Effector memory CD4-positive, alpha-beta T cell (primary cell): ENCODE measurements around the gene SPDL1.

Experiments used
- DNase-seq, 3 donors: peaks; one replicate each; pipeline ENCODE4 v3.0.0-alpha.2; 2020
- H3K27ac ChIP-seq: 2 replicates; pipeline ENCODE4 v1.7.0; 2013; ENCODE audit warnings: mild to moderate bottlenecking, low read length, moderate library complexity; ENCODE audit not compliant: insufficient read depth, poor library complexity, severe bottlenecking
- H3K27me3 ChIP-seq: replicated peaks from 2 replicates; pipeline ENCODE4 v1.7.0; 2013; ENCODE audit warnings: mild to moderate bottlenecking, low read length; ENCODE audit not compliant: insufficient read depth, control insufficient read depth, poor library complexity, severe bottlenecking
- H3K36me3 ChIP-seq: 2 replicates; pipeline ENCODE4 v1.7.0; 2013; ENCODE audit warnings: mild to moderate bottlenecking, low read length, moderate library complexity; ENCODE audit not compliant: control insufficient read depth, insufficient read depth
- H3K4me1 ChIP-seq: 2 replicates; pipeline ENCODE4 v1.7.0; 2013; ENCODE audit warnings: low read length, mild to moderate bottlenecking; ENCODE audit not compliant: control insufficient read depth, insufficient read depth, poor library complexity, severe bottlenecking
- H3K4me3 ChIP-seq: 2 replicates; pipeline ENCODE4 v1.7.0; 2013; ENCODE audit warnings: low read length, low read depth, mild to moderate bottlenecking; ENCODE audit not compliant: insufficient read depth, poor library complexity, severe bottlenecking
- H3K9me3 ChIP-seq: 2 replicates; pipeline ENCODE4 v1.7.0; 2013; ENCODE audit warnings: mild to moderate bottlenecking, low read length, moderate library complexity; ENCODE audit not compliant: control insufficient read depth

SPDL1 gene

DNA sequence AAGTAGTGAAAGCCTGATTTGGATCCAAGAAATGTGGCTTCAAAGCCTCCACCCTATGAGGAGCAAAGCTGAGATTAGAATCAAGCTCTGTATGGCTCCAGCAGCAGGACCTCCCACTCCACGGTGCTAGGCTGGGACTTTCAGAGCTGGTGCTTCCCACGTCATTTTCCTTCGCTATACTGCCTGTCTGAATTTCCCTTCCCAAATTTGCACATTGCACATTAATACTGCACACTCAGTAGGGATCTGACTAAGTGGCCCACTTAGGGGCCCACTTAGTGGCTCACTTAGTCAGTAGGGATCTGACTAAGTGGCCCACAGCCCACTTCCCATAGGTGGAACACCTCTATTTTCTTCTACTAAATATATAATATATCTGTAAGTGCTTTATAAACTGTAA is 14.1 kb upstream of the SPDL1 start:
- Histone ChIP-seq H3K27ac (no peak overlapping the region), H3K27me3 (peaks cover 6% of the 10 kb centered on the region), H3K9me3 (no peaks in the 10 kb centered on the region), H3K4me3 (no peak overlapping the region), H3K4me1 (no peaks in the 10 kb centered on the region), H3K36me3 (no peaks in the 10 kb centered on the region)
- DNase-seq = no peak

DNA sequence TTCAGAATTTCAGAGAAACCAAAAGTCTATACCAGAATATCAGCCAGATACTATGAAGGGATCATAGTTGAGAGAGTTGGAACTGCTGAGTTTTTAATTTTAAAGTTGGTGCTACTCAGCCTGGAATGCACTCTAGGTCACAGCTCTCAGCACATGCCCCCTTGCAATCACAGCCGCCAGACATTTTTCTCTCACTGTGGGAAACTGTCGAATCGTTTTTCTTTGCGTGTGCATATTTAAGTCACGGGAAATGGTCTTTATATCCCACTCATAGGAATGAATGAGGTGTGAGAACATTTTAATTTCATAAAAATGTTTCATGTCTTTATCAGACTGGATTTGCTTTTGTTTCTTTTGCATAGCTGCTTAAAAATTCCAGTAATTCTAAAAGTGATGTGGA is 12.2 kb upstream of the SPDL1 start:
- Histone ChIP-seq H3K9me3 (no peaks in the 10 kb centered on the region), H3K27ac (no peak overlapping the region), H3K4me1 (no peaks in the 10 kb centered on the region), H3K4me3 (no peak overlapping the region), H3K27me3 (peaks cover 6% of the 10 kb centered on the region), H3K36me3 (no peaks in the 10 kb centered on the region)
- DNase-seq = no peak

DNA sequence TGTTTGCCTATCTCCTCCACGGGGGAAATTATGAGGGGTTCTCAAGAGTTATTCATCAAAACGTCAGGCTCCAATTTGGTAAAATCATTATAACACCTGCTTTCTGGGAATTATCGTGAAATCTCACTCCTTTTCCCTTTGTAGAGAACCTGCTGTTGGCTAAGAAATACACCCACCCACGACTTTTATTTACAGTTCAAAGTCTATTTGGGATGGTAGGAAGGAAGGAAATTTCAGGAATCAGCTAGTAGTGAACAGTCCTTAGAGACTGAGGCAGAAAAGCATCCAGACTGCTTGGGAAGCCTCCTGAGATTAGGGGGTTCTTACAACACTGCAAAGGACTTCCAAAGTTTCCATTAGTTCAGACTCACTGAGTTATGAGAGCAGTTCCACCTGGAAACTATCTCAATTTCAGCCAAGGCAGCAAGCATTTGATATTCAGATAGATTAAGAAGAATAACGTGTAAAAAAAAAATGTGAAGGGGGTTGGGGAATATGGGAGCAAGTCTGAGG is 9.4 kb upstream of the SPDL1 start:
- Histone ChIP-seq H3K27ac (no peak overlapping the region), H3K27me3 (peaks cover 6% of the 10 kb centered on the region), H3K36me3 (no peaks in the 10 kb centered on the region), H3K4me1 (no peaks in the 10 kb centered on the region), H3K4me3 (no peak overlapping the region), H3K9me3 (no peaks in the 10 kb centered on the region)
- DNase-seq = no peak

DNA sequence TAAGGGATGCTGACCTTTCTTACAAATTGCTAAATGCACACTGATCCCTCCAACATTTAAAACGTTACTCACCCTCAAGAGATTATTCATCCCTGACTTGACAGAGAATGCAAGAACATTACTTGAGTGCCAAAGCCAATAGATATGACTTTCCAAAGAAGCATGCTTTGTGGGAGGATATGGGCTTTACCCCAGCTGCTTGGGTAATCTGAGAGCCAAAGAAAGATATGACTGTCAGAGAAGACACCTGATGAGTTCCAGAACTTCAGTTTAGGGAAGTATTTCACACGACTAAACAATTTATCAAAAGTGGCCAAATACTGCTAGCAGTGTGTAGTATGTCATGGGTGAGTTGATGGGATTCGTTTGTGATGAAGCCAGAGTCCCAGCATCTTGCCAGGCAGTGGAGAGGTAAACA is 7.4 kb upstream of the SPDL1 start:
- Histone ChIP-seq H3K4me3 (no peak overlapping the region), H3K27me3 (no peaks in the 10 kb centered on the region), H3K27ac (no peak overlapping the region), H3K36me3 (no peaks in the 10 kb centered on the region), H3K4me1 (no peaks in the 10 kb centered on the region), H3K9me3 (no peaks in the 10 kb centered on the region)
- no peak for DNase-seq

DNA sequence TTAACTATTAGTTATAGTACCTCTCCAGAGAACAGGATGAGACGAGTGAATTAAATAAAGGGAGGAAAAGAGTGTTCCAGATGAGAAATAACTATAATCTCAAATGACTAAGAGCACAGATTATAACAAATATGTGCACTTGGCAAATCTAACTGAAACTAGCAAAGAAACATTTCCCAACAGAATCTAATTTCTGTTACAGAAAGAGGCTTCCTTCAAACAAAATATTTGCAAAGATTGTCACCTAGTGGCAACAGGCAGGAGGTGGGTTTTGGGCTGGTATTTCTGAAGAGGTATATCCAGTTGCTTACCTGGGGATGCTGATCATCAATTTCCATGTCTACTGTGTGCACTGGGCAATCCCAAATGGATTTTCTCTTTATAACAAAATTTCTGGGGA is 5.6 kb upstream of the SPDL1 start:
- Histone ChIP-seq H3K27me3 (no peaks in the 10 kb centered on the region), H3K9me3 (no peaks in the 10 kb centered on the region)
- no peak for DNase-seq

DNA sequence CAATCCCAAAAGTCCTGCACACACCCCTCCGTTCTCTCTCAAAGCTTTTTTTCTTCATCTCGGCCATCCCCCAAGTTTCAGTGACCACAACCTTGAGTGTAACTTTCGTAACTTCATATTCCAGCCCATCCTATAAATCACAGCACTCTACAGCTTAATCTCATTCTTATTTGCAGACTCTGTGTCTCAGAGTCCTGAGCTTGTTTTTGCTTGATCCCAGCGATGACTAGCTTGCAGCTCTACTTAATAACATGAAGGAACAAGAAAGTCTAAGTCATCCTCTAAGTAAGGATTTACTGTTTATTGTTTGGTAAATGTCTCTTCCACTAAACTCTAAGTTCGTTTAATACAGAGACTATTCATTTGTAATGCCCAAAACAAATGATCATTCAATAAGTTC is 2.6 kb upstream of the SPDL1 start:
- no peak overlapping the region for H3K4me3 ChIP-seq
- no peaks in the 10 kb centered on the region for H3K9me3 ChIP-seq
- H3K27ac ChIP-seq = no peak overlapping the region
- DNase-seq = no peak
- peaks cover 6% of the 10 kb centered on the region for H3K4me1 ChIP-seq
- no peaks in the 10 kb centered on the region for H3K36me3 ChIP-seq
- no peaks in the 10 kb centered on the region for H3K27me3 ChIP-seq

More for the DNA sequence above, 5.6 kb upstream of the SPDL1 start:
- Histone ChIP-seq H3K36me3 (no peaks in the 10 kb centered on the region), H3K27ac (no peak overlapping the region), H3K4me1 (no peaks in the 10 kb centered on the region), H3K4me3 (no peak overlapping the region)

DNA sequence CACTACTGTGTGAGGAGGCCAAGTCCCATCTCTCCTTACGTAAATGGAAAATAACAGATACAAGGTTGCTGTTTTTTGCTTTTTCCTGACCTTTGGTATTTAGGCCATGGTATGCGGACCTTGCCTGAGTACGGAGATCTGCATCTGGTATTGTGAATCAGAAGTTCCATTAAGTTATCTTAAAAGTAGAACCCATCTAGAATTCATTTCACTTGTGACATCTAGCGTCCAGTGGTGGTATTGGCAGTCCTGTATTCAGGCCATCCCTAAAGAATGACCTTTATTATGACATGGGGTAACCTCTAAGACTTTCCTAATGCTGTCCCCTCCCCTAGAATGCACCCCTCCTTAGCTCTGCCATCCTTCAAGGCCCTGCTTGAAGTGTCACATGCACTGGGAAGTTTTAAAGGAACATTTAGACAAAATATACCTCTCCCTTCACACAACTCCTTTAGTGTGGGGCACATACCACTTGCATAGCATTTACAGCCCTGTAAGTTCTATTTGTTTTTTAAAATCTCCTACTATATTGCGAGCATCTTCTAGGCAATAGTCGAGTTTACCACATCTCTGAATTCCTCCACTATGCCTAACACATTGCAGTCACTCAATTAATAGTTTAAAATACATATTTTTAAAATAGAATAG is 1.9 kb upstream of the SPDL1 start:
- no peak overlapping the region for H3K4me3 ChIP-seq
- H3K4me1 ChIP-seq = peaks cover 6% of the 10 kb centered on the region
- DNase-seq = peak; percentile 3 to 22 (median 9)
- no peaks in the 10 kb centered on the region for H3K9me3 ChIP-seq
- H3K27me3 ChIP-seq = no peaks in the 10 kb centered on the region
- H3K27ac ChIP-seq = no peak overlapping the region
- no peaks in the 10 kb centered on the region for H3K36me3 ChIP-seq

DNA sequence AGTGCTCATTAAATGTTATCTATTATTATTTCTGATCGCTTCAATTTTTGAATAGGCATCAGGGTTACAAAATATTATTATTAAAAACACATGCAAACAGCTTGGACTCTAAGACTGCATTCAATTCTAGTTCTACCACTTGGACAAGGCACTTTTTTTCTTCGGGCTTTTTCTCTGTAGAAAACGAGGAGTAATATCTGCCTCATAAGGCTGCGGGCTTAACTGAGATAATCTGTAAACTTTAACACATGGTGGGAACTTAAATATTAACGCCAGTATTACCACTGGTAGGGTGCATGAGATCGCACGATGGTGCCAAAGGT is 511 bp upstream of the SPDL1 start:
- peak overlapping the region; percentile 51 for H3K27ac ChIP-seq
- no peaks in the 10 kb centered on the region for H3K9me3 ChIP-seq
- H3K27me3 ChIP-seq = no peaks in the 10 kb centered on the region
- DNase-seq = no peak
- peaks cover 6% of the 10 kb centered on the region for H3K4me1 ChIP-seq
- no peaks in the 10 kb centered on the region for H3K36me3 ChIP-seq
- peak overlapping the region; percentile 64 for H3K4me3 ChIP-seq

DNA sequence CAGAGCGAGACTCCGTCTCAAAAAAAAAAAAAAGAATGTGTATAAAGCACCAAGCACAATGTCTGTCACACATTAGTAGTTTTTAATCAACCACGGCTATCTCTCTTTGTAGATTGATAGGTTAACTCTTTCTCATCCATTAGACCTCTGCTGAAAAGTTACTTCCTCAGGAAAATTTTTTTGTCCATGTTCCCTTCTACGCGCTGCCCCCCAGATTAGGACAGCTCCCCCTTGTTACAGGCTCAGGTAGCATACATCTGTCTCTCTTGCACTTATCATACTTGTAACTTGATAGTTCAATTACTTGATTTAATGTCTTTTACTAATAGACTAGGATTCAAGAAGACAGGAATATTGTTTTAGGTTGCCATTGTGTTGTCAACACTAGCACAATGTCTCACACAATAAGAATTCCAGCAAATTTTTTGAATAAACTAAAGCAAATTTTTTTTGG is 1.5 kb downstream of the SPDL1 start:
- DNase-seq = no peak
- no peaks in the 10 kb centered on the region for H3K9me3 ChIP-seq
- peaks cover 6% of the 10 kb centered on the region for H3K4me1 ChIP-seq
- H3K27me3 ChIP-seq = no peaks in the 10 kb centered on the region
- no peak overlapping the region for H3K4me3 ChIP-seq
- peaks cover 3% of the 10 kb centered on the region for H3K36me3 ChIP-seq
- no peak overlapping the region for H3K27ac ChIP-seq

DNA sequence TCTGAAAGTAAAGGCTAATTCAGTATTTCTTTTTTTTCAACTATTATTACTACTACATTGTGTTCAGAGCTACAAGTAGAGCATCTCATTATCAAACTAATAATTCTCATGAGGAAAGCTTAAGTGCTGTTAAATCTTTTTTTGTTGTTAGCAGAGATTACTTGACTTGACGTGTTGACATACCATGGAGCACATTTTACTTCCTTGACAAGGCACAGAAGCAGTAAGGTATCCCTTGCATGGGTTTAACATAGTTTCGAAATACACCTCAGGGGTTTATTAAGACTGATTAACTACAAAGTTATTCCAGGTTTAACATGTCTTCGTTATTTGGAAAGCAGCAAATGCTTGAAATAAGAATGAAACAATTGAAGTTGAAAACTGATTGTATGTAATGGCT is 7.0 kb downstream of the SPDL1 start:
- Histone ChIP-seq H3K4me3 (no peak overlapping the region), H3K4me1 (no peaks in the 10 kb centered on the region), H3K27me3 (no peaks in the 10 kb centered on the region), H3K36me3 (peaks cover 36% of the 10 kb centered on the region), H3K27ac (no peak overlapping the region), H3K9me3 (no peaks in the 10 kb centered on the region)
- DNase-seq = no peak
